Mucosa of rectum (tissue), 2 donors: ENCODE data around the gene FAM210A.

Experiments
- H3K27ac ChIP-seq, 2 donors: one replicate each; pipeline ENCODE4 v1.7.0; 2013; ENCODE audit warnings: inconsistent platforms in 2 of 2, low read depth in 2 of 2, low read length in 2 of 2
- H3K27me3 ChIP-seq, 2 donors: one replicate each; pipeline ENCODE4 v1.7.0; 2013; ENCODE audit warnings: low read length in 2 of 2; ENCODE audit not compliant: control insufficient read depth in 2 of 2, insufficient read depth in 2 of 2
- H3K36me3 ChIP-seq, 2 donors: one replicate each; pipeline ENCODE4 v1.7.0; 2013; ENCODE audit warnings: low read length in 2 of 2; ENCODE audit not compliant: control insufficient read depth in 2 of 2, insufficient read depth in 2 of 2
- H3K4me1 ChIP-seq, 2 donors: one replicate each; pipeline ENCODE4 v1.7.0; 2013; ENCODE audit warnings: low read length in 2 of 2, mild to moderate bottlenecking in 1 of 2; ENCODE audit not compliant: control insufficient read depth in 2 of 2, insufficient read depth in 2 of 2
- H3K4me3 ChIP-seq, 2 donors: one replicate each; pipeline ENCODE4 v1.7.0; 2013; ENCODE audit warnings: low read length in 2 of 2
- H3K9ac ChIP-seq, 2 donors: one replicate each; pipeline ENCODE4 v1.7.0; 2013; ENCODE audit warnings: low read length in 2 of 2, low read depth in 1 of 2, mild to moderate bottlenecking in 1 of 2
- H3K9me3 ChIP-seq, 2 donors: one replicate each; pipeline ENCODE4 v1.7.0; 2013; ENCODE audit warnings: low read length in 2 of 2; ENCODE audit not compliant: control insufficient read depth in 2 of 2
- donor health status: healthy.
- donor health status: Normal muscosa, but diverticular disease.

Gene FAM210A

DNA sequence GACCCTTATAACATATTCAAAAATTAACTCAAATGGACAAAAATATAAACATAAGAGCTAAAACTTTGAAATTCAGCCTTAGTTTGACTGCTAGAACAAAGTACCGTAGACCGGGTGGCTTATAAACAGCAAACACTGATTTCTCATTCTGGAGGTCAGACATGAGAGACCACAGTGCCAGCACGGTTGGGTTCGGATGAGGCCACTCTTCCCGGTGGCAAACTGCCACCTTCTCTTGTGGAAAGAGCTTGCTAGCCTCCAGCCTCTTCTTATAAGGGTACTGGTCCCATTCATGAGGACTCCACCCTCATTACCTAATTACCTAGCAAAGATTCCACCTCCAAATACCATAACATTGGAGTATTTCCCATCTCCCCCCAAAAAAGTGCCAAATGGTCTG is 91.3 kb downstream of the FAM210A start:
- Histone ChIP-seq H3K9ac (no peak overlapping the region), H3K4me1 (peaks cover 0 to under 1% of the 10 kb centered on the region in 2 donors), H3K36me3 (no peaks in the 10 kb centered on the region), H3K4me3 (no peak overlapping the region), H3K27ac (no peak overlapping the region), H3K27me3 (no peaks in the 10 kb centered on the region), H3K9me3 (no peaks in the 10 kb centered on the region)

DNA sequence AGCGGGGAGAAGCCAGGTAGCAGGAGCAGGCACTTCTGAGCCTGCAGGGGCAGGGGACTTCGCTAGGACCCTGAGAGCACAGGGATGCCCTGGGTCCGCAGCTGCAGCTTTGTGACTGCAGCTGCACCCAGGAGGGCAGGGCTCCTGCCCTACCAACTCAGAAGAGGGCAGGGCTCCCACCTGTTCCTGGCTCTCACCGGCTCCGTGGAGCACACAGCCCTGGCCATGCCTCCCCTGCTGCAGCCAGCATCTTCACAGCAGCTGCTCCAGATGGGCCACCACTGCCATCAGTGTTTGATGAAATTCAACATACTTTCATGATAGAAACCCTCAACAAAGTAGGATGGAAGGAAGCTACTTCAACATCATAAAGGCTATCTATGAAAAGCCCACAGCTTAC is 92.7 kb downstream of the FAM210A start:
- Histone ChIP-seq H3K4me1 (peaks cover 0 to 3% of the 10 kb centered on the region in 2 donors), H3K27ac (no peak overlapping the region), H3K4me3 (no peak overlapping the region), H3K36me3 (no peaks in the 10 kb centered on the region), H3K27me3 (no peaks in the 10 kb centered on the region), H3K9ac (no peak overlapping the region), H3K9me3 (no peaks in the 10 kb centered on the region)

GRCh38 chr18:13630716-13631268 is 95.6 kb downstream of the FAM210A start:
- H3K4me3 ChIP-seq = no peak overlapping the region
- H3K27ac ChIP-seq = no peak overlapping the region
- peaks cover 0 to 3% of the 10 kb centered on the region in 2 donors for H3K4me1 ChIP-seq
- H3K36me3 ChIP-seq = no peaks in the 10 kb centered on the region
- no peaks in the 10 kb centered on the region for H3K9me3 ChIP-seq
- H3K27me3 ChIP-seq = no peaks in the 10 kb centered on the region
- H3K9ac ChIP-seq = no peak overlapping the region

DNA sequence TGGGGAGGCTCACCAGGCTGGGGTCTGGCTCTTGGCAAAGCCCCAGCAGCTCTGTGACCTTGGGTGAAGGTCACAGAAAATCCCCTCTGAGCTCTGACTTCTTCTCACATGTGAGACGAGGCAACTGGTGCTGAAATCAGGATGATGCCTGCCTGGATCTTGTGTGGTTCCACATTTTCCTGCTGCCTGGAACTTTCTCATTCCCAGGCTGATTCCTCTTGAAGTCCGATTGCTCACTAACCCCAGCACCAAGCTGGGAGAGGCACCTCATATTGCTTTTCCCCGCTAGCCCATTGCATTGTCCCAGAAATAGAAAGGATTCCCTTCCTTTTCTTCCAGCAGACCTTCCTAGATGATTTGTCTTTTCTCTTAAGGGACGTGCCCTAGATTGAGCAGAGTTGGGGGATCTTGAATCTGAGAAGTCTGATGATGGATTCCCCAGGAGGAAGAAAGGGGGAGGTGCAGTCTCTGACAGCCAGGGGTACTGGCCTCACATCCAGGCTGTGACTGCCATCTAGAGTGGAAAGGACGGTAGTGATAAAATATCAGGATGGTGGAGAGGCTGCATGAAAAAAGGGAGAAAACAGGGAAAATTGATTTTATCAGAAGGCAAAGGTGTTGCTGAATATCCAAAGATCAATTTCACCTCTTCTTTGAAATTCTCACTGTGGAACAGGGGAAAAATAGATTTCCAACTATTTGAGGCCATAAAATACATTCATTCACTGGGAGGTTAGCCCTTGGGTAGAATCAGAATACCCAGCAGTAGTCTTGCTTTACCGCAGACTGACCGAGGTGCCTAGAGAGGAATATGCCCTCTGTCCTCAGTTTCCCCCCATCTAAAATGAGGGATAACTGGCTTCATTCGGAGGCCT is 96.3 kb downstream of the FAM210A start:
- H3K4me3 ChIP-seq = no peak overlapping the region
- H3K27me3 ChIP-seq = no peaks in the 10 kb centered on the region
- peaks cover 0 to 3% of the 10 kb centered on the region in 2 donors for H3K4me1 ChIP-seq
- no peak overlapping the region for H3K9ac ChIP-seq
- H3K27ac ChIP-seq = no peak overlapping the region
- no peaks in the 10 kb centered on the region for H3K36me3 ChIP-seq
- no peaks in the 10 kb centered on the region for H3K9me3 ChIP-seq

DNA sequence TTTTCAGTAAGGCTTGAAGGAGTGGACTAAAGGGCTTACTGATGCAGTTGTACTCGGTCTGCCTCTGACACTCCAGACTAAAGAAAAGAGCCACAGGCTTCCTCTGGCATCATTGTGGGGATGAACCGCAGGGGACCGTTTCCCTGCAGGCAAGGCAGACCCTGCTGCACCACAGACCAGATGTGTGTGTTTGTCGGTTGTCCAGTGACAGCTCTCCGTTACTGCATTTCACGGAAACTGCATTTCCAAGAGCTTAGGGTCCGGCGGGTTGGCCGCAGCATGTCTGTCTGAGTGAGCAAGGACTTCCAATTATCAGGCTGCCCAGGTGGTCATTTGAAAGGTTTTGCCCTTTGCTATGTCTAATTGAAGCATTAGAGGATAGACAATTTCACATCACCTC is 98.1 kb downstream of the FAM210A start:
- H3K9me3 ChIP-seq = no peaks in the 10 kb centered on the region
- H3K9ac ChIP-seq = no peak overlapping the region
- peaks cover 0 to 3% of the 10 kb centered on the region in 2 donors for H3K4me1 ChIP-seq
- H3K27ac ChIP-seq = no peak overlapping the region
- H3K36me3 ChIP-seq = no peaks in the 10 kb centered on the region
- no peaks in the 10 kb centered on the region for H3K27me3 ChIP-seq
- H3K4me3 ChIP-seq = no peak overlapping the region

GRCh38 chr18:13627639-13628038 is 98.7 kb downstream of the FAM210A start:
- Histone ChIP-seq H3K4me3 (no peak overlapping the region), H3K9ac (no peak overlapping the region), H3K4me1 (peaks cover 0 to 3% of the 10 kb centered on the region in 2 donors), H3K27me3 (no peaks in the 10 kb centered on the region), H3K36me3 (no peaks in the 10 kb centered on the region), H3K27ac (no peak overlapping the region), H3K9me3 (no peaks in the 10 kb centered on the region)

DNA sequence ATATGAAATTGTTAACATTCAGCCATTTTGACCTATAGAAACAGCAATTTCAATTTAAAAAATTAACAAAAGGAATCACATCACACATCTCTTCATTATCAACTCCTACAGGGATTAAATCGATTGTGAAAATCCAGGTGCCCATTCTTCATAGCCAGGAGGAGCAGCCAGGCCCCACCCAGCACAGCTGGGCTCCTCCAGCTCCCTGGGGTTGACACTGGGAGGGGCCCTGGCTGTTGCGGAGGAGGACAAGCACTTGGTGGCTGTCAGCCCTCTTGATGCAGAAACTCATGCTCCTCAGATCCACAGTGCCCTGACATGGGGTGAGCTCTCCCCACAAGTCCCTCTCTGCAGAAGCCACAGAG is 99.8 kb downstream of the FAM210A start:
- H3K9ac ChIP-seq = no peak overlapping the region
- no peaks in the 10 kb centered on the region for H3K9me3 ChIP-seq

GRCh38 chr18:13625843-13626543 is 100.4 kb downstream of the FAM210A start:
- Histone ChIP-seq H3K9ac (no peak overlapping the region), H3K27me3 (no peaks in the 10 kb centered on the region), H3K27ac (no peak overlapping the region), H3K4me3 (no peak overlapping the region), H3K9me3 (no peaks in the 10 kb centered on the region), H3K36me3 (no peaks in the 10 kb centered on the region), H3K4me1 (peaks cover 0 to 3% of the 10 kb centered on the region in 2 donors)

More for the DNA sequence above, 99.8 kb downstream of the FAM210A start:
- Histone ChIP-seq H3K4me1 (peaks cover 0 to 3% of the 10 kb centered on the region in 2 donors), H3K4me3 (no peak overlapping the region), H3K27me3 (no peaks in the 10 kb centered on the region), H3K36me3 (no peaks in the 10 kb centered on the region), H3K27ac (no peak overlapping the region)

DNA sequence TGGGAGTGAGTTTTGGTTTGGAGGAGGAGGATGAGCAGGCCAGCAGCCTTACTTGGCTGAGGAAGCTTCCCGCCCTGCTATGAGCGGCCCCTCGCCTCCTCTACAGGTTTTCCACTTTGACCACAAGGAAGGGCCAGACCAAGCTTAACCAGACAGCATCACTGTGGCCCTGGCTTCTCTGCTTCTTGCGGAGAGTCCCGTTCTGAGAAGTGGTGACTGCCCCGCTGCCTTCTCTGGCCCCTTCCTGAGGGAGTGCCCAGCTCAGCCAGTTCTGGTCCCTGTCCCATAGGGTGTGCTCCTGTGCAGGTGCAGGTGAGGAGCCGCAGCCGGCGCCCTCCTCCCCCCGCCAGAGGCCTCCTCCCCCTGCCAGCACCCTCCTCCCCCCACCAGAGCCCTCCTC is 101.0 kb downstream of the FAM210A start:
- no peak overlapping the region for H3K9ac ChIP-seq
- no peaks in the 10 kb centered on the region for H3K36me3 ChIP-seq

GRCh38 chr18:13624563-13625237 is 101.7 kb downstream of the FAM210A start:
- H3K27ac ChIP-seq = no peak overlapping the region
- no peaks in the 10 kb centered on the region for H3K36me3 ChIP-seq
- H3K9ac ChIP-seq = no peak overlapping the region
- H3K4me1 ChIP-seq = no peaks in the 10 kb centered on the region
- no peaks in the 10 kb centered on the region for H3K27me3 ChIP-seq
- no peak overlapping the region for H3K4me3 ChIP-seq
- H3K9me3 ChIP-seq = no peaks in the 10 kb centered on the region

More for the DNA sequence above, 101.0 kb downstream of the FAM210A start:
- no peaks in the 10 kb centered on the region for H3K9me3 ChIP-seq
- peaks cover 0 to 3% of the 10 kb centered on the region in 2 donors for H3K4me1 ChIP-seq
- H3K27me3 ChIP-seq = no peaks in the 10 kb centered on the region
- H3K4me3 ChIP-seq = no peak overlapping the region
- H3K27ac ChIP-seq = no peak overlapping the region
